Colonic mucosa (tissue), 4 donors: Measurements from ENCODE around the gene AFAP1L1. TPM values are rescaled to one million over a fixed set of nuclear protein-coding genes. Genes with fewer than 3 reads are reported as not detected.

Experiments
- DNase-seq: peaks from one replicate; pipeline ENCODE4 v3.0.0-alpha.2; 2020
- H3K27ac ChIP-seq: fragments of 200-600 bp; one replicate; pipeline ENCODE4 v1.8.0; 2021
- H3K27me3 ChIP-seq: fragments of 200-600 bp; one replicate; pipeline ENCODE4 v1.8.0; 2021
- H3K36me3 ChIP-seq: fragments of 200-600 bp; one replicate; pipeline ENCODE4 v1.8.0; 2021
- H3K4me1 ChIP-seq: fragments of 200-600 bp; one replicate; pipeline ENCODE4 v1.8.0; 2021; ENCODE audit warnings: mild to moderate bottlenecking
- H3K4me3 ChIP-seq: fragments of 200-600 bp; one replicate; pipeline ENCODE4 v1.8.0; 2021
- H3K9ac ChIP-seq, 2 donors: one replicate each; pipeline ENCODE4 v1.7.0; 2013; ENCODE audit warnings: control low read depth in 2 of 2, low read depth in 2 of 2, low read length in 2 of 2
- H3K9me3 ChIP-seq: fragments of 200-600 bp; one replicate; pipeline ENCODE4 v1.8.0; 2021
- CTCF ChIP-seq: fragments of 200-600 bp; IDR thresholded peaks from one replicate; pipeline ENCODE4 v1.8.0; 2022; ENCODE audit warnings: antibody characterized with exemption, mild to moderate bottlenecking
- intact Hi-C: fragments of 100-400 bp; cut with DNase I; formaldehyde crosslinking; loops from one replicate; pipeline ENCODE4 v1.14.1; 2022
- total RNA-seq, 2 donors: library from RNA; stranded (reverse); fragmentation: NEBNext Ultra II Directional in 1 of 2; extraction: Animal tissue kit (Norgen Biotek cat#: 25700) in 1 of 2; gene quantifications; one replicate each; pipeline ENCODE4 v1.2.1, GENCODE V29; 2021
- donor health status: healthy.
- donor health status: DM: no; HTN: no; CAD: no.
- donor health status: DM: no; HTN: no; CAD: no.

Gene AFAP1L1
- total RNA-seq, 2 donors from 2014 or later: 1.6 to 4.0 TPM

DNA sequence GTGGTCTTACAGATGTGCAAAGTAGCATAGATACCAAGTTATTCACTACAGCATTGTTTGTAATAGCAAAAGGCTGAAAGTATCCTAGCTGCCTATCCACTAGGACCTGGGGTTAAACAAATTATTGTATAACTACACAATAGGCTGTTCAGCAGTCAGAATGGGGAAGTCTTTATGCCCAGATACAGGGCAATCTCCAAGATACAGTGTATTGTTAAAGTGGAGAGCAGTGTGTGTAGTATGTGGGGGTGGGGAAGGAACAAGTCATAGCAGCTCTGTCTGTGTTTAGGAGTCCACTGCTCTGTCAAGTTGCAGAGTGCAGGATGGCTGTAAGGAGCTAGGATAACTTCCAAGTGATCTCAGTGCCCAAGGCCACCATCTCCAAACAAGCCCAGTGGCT, 91.7 kb downstream of the AFAP1L1 start:
- intact Hi-C loops: no loop called here
- Histone ChIP-seq H3K36me3 (no peaks in the 10 kb centered on the region), H3K4me1 (no peaks in the 10 kb centered on the region), H3K27me3 (no peaks in the 10 kb centered on the region), H3K27ac (no peak overlapping the region), H3K9me3 (no peaks in the 10 kb centered on the region), H3K4me3 (no peak overlapping the region), H3K9ac (no peak overlapping the region)
- no peak for DNase-seq
- TF ChIP-seq CTCF: no peak

GRCh38 chr5:149363936-149364335, 92.3 kb downstream of the AFAP1L1 start:
- no peaks in the 10 kb centered on the region for H3K4me1 ChIP-seq
- no peak overlapping the region for H3K27ac ChIP-seq
- H3K4me3 ChIP-seq: no peak overlapping the region
- intact Hi-C loops: no loop called here
- H3K9me3 ChIP-seq: no peaks in the 10 kb centered on the region
- no peak for DNase-seq
- TF ChIP-seq CTCF: no peak
- H3K36me3 ChIP-seq: no peaks in the 10 kb centered on the region
- no peaks in the 10 kb centered on the region for H3K27me3 ChIP-seq
- H3K9ac ChIP-seq: no peak overlapping the region

DNA sequence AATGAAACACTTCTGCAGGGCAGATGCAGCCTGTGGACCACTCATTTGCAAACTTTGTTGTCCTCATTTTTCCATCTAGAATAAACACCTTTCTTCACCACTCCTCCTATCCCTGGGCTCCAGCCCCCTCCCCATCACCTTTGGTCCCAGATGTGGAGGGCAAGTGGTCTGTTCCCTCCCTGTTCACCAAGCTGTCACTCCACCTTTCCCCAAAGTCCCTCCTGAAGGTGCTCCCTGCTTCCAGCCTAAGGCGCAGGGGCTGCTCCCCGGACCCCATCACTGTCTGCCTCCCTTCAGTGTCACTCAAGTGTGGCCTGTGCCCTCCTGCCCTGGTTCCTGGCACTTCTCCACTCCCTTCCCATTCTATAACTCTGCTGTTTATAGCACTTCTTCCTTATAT, 93.1 kb downstream of the AFAP1L1 start:
- TF ChIP-seq CTCF: no peak
- no peak overlapping the region for H3K27ac ChIP-seq
- no peaks in the 10 kb centered on the region for H3K36me3 ChIP-seq
- no peaks in the 10 kb centered on the region for H3K9me3 ChIP-seq
- intact Hi-C loops: loop anchor here (5.0 kb wide), 1 partner anchor 47 kb away; no protein-coding TSS in a partner anchor
- no peak overlapping the region for H3K4me3 ChIP-seq
- no peaks in the 10 kb centered on the region for H3K27me3 ChIP-seq
- H3K4me1 ChIP-seq: no peaks in the 10 kb centered on the region
- H3K9ac ChIP-seq: no peak overlapping the region
- DNase-seq: no peak

- no peak overlapping the region for H3K9ac ChIP-seq
- H3K27ac ChIP-seq: no peak overlapping the region
- no peaks in the 10 kb centered on the region for H3K27me3 ChIP-seq
- H3K36me3 ChIP-seq: no peaks in the 10 kb centered on the region
- no peak for DNase-seq
- intact Hi-C loops: loop anchor here (5.0 kb wide), 1 partner anchor 48 kb away; no protein-coding TSS in a partner anchor
- no peaks in the 10 kb centered on the region for H3K9me3 ChIP-seq
- H3K4me1 ChIP-seq: no peaks in the 10 kb centered on the region
- TF ChIP-seq CTCF: no peak
- H3K4me3 ChIP-seq: no peak overlapping the region
Observed at GRCh38 chr5:149365418-149365817, 93.8 kb downstream of the AFAP1L1 start.

- H3K27ac ChIP-seq: no peak overlapping the region
- no peak for DNase-seq
Observed at GRCh38 chr5:149366169-149366729, 94.6 kb downstream of the AFAP1L1 start.

More at GRCh38 chr5:149366169-149366729, 94.6 kb downstream of the AFAP1L1 start:
- Histone ChIP-seq H3K4me3 (no peak overlapping the region), H3K36me3 (no peaks in the 10 kb centered on the region), H3K27me3 (no peaks in the 10 kb centered on the region), H3K9ac (no peak overlapping the region), H3K9me3 (no peaks in the 10 kb centered on the region), H3K4me1 (no peaks in the 10 kb centered on the region)
- no peak for TF ChIP-seq CTCF
- intact Hi-C loops: loop anchor here (5.0 kb wide), 1 partner anchor 49 kb away; no protein-coding TSS in a partner anchor
